ENCODE data around the gene TAF1C.

TAF1C gene

DNA sequence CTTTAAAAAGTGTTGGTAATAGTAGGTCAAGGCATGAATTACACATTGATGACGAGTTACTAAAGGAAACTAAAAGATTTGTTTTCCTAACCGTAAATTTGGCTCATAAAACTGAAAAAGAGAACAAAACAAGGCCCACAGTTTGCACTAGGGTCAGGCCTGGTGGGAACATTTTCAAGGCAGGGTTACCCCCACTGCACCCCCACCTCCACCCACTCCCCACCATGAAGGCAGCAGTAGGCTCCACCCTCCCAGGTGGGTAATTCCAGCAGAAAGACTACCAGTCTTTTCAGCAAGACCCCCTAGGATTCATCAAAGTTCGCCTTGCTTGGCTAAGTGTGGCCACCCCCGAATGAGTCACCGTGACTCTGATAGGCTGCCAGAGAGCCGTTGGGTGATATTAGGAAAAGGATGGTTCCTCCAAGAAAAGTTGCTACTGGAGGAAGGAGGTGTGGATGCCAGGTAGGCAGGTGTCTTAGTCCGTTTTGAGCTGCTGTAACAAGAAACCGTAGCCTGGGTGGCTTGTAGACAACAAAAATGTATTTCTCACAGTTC, 33.1 kb downstream of the TAF1C start:
- no peak for DNase-seq

DNA sequence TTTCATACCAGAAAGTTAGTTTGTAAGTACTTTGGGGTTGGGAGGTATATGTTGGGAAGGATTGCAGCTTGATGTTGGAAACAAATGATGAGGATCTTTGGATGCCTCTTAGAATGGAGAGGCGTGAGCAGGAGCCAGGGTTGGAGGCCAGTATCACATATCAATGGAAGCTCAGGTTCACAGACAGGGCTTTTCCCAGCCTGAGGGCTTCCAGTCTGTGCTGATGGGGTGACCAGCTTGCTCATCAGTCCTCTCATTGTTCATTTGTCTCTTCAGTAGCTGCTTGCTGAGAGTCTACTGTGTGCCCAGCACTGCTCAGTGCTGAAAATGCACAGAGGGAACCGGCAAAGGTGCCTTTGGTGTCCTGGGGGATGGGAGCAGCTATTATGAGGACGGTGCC, 35.9 kb downstream of the TAF1C start:
- DNase-seq = no peak

DNA sequence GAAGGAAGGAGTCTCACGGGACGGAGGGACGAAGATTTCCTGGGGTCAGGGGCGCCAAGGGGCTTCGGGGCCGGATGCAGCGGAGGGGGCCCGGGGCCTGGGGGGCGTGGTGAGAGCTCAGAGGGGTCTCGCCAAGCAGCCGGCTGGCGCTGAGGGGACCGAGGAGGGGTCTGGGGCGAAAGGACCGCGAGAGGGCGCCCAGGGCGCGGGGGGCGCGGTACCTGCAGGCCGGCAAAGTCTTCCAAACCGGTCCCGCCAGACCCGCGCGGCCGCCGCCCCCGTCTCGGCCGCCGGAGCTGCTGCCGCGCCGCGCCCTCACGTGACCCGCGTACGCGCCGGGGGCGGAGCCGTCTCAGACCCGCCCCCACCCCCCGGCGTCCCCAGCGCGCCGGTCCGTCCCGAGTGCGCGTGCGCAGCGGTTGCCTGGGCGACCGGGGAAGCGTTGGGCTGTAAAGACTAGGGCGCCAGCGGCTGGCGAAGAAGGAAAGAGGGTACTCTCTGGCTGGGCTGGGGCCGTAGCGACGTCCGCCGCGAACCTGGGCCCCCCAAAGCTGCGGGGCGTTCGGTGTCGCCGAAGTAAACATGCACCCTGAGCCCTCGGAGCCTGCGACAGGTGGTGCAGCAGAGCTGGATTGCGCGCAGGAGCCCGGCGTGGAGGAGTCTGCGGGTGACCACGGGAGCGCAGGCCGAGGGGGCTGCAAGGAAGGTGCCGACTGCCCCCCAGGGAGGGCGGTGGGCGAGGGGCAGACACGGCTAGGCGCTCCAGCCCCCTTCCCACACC, 41.8 kb downstream of the TAF1C start, which contains the start of the genes DNAAF1 and HSDL1:
Gene DNAAF1 (plus strand): TSS at position 450 of the 781 bp plus-strand sequence. CDS start 133 bp downstream, at position 583.
Gene HSDL1 (minus strand): TSS at position 319 of the 781 bp plus-strand sequence. CDS start 13,856 bp downstream, outside the sequence.
- DNase-seq = peak; percentile 73 to 93

DNA sequence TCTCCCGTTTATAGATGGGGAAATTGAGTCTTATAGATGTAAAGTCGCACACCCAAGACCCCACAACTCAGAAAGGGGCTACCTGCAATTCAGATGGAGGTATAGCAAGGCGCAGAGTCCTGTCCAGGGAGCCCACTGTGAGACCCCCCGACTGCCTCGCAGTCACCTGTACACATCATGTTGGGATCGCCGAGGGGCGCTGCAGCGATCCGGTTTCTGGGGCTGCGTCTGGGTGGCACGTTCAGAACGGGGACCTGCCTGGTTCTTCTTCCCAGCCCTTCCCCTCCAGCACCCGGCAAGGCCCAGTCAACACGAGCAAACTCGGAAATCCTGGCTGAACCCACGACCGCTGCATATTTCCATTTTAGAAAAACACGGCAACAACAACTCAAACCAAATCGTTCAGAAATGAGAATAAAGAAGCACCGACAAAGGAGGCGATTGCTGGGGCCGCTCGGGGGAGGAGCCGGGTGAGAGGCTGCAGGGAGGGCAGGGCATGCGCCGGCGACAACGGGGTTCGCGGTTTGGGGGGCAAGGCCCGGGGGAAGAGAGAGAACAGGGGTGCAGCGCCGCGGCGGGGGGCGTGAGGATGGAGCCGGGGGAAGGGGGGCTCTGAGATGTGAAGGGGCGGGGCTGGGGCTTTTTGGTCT, 42.5 kb downstream of the TAF1C start:
- peak in 1 of 2 donors; percentile 24 for DNase-seq

DNA sequence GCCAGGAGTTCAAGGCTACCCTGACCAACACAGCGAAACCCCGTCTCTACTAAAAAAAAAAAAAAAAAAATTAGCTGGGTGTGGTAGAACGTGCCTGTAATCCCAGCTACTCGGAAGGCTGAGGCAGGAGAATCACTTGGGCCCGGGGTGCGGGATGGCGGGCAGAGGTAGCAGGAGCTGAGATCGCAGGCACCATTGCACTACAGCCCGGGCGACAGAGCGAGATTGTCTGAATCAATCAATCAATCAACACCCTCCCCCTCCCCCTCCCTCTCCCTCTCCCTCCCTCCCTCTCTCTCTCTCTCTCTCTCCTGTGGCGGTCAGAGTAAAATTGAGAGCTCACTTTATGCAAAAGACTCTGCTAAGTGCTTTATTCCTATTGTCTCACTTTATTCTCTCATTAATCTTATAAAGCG, 43.1 kb downstream of the TAF1C start:
- DNase-seq = no peak

DNA sequence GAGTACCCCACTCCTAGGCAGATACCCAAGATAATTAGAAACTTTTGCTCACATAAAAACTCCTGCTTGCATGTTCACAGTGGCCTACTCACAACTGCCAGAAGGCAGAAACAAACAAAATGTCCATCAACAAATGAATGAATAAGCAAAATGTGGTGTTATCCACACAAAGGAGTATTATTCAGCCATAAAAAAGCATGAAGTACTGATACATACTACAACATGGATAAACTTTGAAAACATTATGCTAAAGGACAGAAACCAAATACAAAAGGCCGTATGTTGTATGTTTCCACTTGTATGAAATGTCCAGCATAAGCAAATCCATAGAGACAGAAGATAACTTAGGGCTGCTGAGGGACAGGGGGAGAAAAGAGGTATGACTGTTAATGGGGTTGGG, 43.8 kb downstream of the TAF1C start:
- no peak for DNase-seq

DNA sequence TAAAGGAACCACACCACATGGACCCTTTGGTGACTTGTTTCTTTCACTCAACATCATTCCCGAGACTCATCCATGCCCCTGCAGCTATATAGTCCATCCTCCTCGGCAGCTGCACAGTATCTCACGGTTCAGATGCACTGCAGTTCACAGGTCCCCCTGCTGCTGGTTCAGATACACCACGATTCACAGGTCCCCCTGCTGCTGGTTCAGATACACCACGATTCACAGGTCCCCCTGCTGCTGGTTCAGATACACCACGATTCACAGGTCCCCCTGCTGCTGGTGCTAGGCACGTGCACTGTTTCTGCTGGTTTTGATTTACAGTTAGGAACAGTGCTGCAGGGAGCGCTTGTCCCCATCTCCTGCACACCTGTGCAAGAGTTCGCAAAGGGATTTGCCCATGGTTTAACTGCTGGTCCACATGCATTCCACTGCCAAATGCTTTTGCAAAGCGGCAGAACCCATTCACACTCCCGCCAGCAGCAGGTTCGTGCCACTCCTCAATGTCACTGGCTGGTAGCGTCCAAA, 45.6 kb downstream of the TAF1C start:
- no peak for DNase-seq

DNA sequence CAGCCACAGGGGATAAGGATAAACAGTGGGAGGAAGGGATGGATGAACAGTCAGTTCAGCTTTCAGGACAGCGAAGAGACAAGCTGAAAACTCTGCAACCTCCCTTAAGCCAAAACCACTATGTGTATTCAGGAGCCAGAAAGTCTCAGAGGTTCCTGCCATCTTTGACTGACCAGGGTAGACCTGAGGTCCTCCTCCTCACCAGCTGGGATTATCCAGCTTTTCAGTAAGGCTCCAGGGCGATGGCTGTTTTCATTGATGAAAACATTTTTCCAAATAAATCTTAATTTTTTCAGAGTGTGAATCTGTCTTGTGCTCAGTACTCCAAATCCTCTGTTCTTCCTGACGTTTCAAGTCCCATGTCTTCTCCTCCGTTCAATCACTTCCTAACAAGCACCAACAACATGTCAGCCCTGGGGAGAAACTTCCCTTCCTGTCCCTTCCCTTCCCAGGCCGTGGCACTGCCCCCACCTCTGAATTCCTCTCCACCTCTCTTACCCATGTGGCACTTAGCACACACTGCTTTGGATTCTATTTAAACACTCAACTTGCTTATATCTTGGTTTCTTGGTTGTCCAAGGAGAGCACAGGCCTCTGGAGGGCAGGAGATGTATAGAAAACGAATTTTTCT, 47.1 kb downstream of the TAF1C start:
- DNase-seq = no peak

DNA sequence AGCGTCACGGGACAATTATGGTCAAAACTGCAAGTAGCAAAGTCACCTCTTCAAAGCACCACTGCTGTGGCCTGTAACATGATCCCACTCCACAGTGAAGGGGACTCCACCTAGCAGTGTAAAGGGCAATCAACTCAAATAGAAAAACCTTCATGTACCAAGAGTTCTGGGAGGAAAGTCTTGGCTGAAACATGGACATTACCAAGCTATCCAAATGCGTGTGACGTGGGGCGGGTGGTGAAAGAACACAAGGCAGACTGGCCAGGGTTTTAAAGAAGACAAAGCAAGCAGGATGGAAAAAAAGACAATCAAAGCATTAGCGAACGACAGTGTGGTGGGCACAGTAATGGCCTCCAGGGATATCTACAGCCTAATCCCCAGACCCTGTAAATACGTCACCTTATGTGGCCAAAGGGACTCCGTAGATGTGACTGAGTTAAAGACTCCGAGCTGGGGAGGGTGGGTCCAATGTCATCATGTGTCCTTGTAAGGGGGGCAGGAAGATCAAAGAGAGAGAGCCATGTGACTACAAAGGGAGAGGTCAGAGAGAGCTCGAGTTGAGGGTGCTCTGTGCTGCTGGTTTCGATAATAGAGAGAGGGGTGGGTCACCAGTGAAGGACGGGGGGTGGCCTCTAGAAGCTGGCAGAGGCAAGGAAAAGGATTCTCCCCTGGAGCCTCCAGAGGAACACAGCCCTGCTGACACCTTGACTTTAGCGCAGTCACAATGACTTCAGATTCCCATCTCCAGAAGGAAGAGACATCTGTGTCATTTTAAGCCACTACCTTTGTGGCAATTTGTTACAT, 47.8 kb downstream of the TAF1C start:
- peak in 1 of 2 donors; percentile 23 for DNase-seq

DNA sequence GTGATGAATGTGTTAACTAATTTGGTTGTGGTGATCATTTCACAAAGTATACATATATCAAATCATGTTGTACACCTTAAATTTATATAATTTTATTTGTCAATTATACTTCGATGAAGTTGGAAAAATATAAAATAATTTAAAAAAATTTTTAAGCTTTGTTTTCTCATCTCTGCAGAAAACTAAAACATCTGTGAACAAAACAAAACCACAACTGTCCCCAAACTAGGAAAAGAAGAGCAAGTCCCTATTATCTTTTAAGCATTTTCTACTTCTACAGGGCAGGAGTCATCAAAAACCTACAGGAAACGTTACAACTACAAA, 48.4 kb downstream of the TAF1C start:
- DNase-seq = no peak

DNA sequence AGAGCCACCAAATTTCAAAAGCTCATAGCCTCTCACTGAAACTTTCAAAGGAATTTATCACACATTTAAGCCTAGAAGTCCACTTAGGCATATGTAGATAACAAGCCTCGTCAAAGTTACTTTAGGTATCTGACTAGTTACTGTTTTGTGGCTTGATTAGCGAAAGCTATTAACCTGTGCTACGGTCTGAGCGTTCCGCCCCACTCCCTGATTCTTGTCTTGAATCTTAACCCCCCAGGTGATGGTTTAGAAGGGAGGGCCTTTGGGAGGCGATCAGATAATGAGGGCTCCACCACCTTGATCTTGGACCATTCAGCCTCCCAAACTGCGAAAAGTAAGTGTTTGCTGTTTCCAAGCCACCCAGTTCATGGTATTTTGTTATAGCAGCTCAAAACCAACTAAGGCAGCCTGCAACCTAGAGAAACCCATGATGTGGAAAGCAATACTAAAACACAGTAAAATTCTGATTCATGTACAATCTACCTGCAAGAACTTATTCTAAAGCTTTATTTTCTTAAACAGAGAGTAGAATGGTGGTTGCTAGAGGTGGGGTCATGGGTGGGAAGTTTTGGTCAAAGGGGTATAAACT, 49.0 kb downstream of the TAF1C start:
- no peak for DNase-seq

DNA sequence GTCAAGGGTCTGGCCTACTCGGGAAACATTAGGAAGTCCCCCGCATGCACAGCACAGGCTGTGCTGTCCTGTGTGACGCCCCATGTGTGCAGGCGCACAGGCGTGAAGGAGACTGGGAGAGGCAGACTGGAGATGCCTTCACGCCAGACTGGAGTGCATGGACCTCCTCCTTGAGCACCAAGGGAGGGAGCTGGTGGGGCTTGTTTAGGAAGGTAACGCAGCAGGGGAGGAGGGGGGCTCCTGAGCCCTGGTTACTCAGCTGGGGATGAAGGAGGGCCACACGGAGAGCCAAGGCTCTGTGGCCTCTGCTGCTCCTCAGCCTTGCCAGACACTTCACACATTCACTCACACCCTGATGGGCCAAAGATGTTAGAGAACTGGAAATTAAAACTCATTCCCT, 49.6 kb downstream of the TAF1C start:
- DNase-seq = no peak

DNA sequence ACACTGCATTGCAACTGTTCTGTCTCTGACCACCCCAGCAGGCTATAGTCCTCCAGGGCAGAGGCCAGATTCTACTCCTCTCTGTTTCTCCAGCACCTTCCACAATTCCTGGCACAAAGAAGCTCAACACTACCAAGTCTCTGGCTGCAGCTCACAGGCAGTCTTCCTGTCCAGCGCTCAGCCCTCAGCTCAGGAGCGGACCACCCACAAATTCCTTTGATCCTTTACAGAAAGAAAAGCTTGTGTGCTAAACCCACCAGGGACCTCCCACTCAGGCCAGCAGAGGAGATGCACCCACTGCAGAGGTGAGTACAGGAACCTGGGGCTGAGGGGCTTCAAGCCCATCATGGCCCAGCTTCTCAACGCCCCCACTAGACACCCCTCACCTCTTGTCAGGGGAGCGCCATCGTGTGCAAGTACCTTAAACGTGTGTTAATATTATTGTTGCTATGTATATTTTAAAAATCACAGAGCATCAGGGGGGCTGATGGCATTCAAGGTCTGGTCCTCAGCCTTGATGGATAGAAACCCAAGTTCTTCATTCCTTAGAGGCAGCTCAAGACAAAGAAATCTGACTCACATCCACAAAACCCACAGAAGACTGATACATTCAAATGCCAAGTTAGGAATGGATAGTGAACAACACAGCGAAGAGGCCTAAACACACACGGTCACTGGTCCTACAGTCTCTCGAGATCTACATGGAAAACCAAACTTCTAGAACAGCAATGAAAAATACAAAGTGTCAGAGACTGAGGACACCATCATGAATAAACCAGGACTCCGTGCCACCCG, 50.3 kb downstream of the TAF1C start:
- DNase-seq = no peak

DNA sequence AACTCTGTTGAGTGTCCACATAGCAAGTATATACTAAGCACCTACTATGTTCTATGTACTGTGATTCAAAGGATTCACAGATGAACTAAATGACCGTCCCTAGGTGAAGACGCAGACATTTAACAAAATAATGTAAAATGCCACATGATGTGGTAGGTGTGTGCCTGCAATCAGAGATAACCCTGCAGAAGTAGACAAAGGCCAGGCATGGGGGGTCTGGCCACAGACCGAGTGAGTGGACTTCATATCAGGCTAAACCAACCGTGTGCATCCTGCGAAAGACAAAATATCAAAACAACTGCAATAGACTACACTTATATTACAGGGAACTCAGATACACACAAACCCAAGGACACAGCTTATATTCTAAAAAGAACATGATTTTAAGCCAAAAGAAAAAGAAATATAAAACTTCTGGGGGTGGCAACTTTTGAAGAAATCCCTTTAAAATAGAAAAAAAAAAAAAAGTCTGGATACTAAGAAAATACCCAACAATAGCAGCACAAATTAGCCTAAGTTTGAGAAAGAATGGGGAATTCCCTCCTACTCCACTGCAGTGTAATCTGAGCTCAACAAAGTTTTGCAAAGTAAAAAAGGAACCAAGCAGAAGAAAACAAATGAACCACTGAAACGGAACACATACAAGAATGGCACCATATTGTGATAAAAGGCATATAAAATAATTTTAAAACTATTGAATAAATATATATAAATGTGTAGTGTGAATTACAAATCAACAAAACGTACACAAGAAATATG, 54.2 kb downstream of the TAF1C start:
- DNase-seq = no peak

DNA sequence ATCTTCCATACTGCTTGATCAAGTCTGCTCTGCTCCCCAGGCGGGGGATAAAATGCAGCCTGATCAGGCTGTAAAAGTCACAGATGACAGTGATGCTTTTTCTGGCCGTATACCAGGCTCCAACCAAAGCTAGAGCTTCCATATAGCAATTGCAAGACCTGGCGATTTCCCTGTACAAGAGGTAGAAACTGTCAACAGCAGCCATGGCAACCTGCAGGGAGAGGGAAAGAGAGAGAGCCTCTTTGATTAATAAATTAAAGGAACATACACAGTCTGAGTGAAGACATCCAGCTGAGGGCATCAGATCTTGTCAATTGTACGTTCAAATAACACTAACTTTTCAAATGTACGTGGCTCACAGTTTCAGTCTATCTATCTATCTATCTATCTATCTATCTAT, 55.7 kb downstream of the TAF1C start:
- no peak for DNase-seq

Measured in bone marrow (tissue), 2 donors.